Measurements from ENCODE around the gene NNMT. TPM values are rescaled to one million over a fixed set of nuclear protein-coding genes. Genes with fewer than 3 reads are reported as not detected.

The NNMT gene
- total RNA-seq, 1 experiment from 2014 or later: not detected

- H3K36me3 Mint-ChIP-seq (ENCODE audit: insufficient read depth in 1 of 3, low read depth in 3 of 3): no peaks in the 10 kb centered on the region
- no peak overlapping the region for H3K18ac ChIP-seq (ENCODE audit: insufficient read length, low read depth, low read length)
- no peak overlapping the region for H4K91ac ChIP-seq (ENCODE audit: insufficient read length, low read depth, low read length)
- H3K9ac ChIP-seq (ENCODE audit: extremely low read depth, insufficient read length, low read length): no peak overlapping the region
- peaks cover 4% of the 10 kb centered on the region for H3K27me3 Mint-ChIP-seq (ENCODE audit: low read depth)
- H3K9me3 Mint-ChIP-seq: no peaks in the 10 kb centered on the region
- no peaks in the 10 kb centered on the region for H3K27me3 ChIP-seq (ENCODE audit: insufficient read depth, low read length)
- H3K23me2 ChIP-seq (ENCODE audit: insufficient read length, low read depth, low read length, poor library complexity, severe bottlenecking): no peaks in the 10 kb centered on the region
- no peak overlapping the region for H3K4me2 ChIP-seq (ENCODE audit: insufficient read depth, insufficient read length, low read length)
- no peak overlapping the region for H2BK12ac ChIP-seq (ENCODE audit: insufficient read length, low read depth, low read length)
- H3K23ac ChIP-seq (ENCODE audit: insufficient read length, low read depth, low read length): no peak overlapping the region
- no peak for DNase-seq
- no peak overlapping the region for H2AK5ac ChIP-seq (ENCODE audit: insufficient read length, low read length)
- H3K56ac ChIP-seq (ENCODE audit: insufficient read length, low read depth, low read length): no peak overlapping the region
- no peak overlapping the region for H3K14ac ChIP-seq (ENCODE audit: insufficient read depth, low read length)
- no peaks in the 10 kb centered on the region for H3K4me1 Mint-ChIP-seq
- H3K4me1 ChIP-seq (ENCODE audit: insufficient read depth, low read length): no peaks in the 10 kb centered on the region
- H3K9me3 ChIP-seq (ENCODE audit: control insufficient read depth, low read depth, low read length): no peaks in the 10 kb centered on the region
- H3K27ac ChIP-seq (ENCODE audit: insufficient read length, low read depth, low read length): no peak overlapping the region
- no peak overlapping the region for H3K4ac ChIP-seq (ENCODE audit: low read depth, low read length)
- H3K79me1 ChIP-seq (ENCODE audit: insufficient read depth, low read depth, low read length, poor library complexity, severe bottlenecking): no peaks in the 10 kb centered on the region
- no peaks in the 10 kb centered on the region for H4K20me1 ChIP-seq (ENCODE audit: control insufficient read depth, insufficient read depth, insufficient read length)
- H3K79me2 ChIP-seq (ENCODE audit: insufficient read depth, low read length): no peaks in the 10 kb centered on the region
- no peak overlapping the region for H2BK120ac ChIP-seq (ENCODE audit: low read depth, low read length, poor library complexity, severe bottlenecking)
- no peak overlapping the region for H2AFZ ChIP-seq (ENCODE audit: low read length)
- no peak for TF ChIP-seq CTCF (conservative IDR thresholded peaks at IDR 0.05)
- H3K4me3 Mint-ChIP-seq: no peak overlapping the region
- H3K27ac Mint-ChIP-seq: no peak overlapping the region
- H4K8ac ChIP-seq (replicated peaks; ENCODE audit: insufficient read length, low read depth, low read length): no peak overlapping the region
- no peak overlapping the region for H2BK5ac ChIP-seq (ENCODE audit: insufficient read length, low read length)
- no CpG with 5 or more reads among the region's 2 CpGs for WGBS (ENCODE audit: extremely low coverage, insufficient read length, low lambda C conversion rate)
- H4K5ac ChIP-seq (ENCODE audit: insufficient read length, low read depth, low read length): no peak overlapping the region
- no peak overlapping the region for H2BK20ac ChIP-seq (ENCODE audit: low read depth, low read length, poor library complexity, severe bottlenecking)
- no peak overlapping the region for H3T11ph ChIP-seq (ENCODE audit: low read length)
- H2BK15ac ChIP-seq (ENCODE audit: low read depth, low read length): no peak overlapping the region
These were observed 31.8 kb upstream of the NNMT start for GRCh38 chr11:114264381-114264780.
